NK-92 treated with Interleukin-12 subunit alpha and Interleukin-12 subunit beta, amount 100 ng/mL, for 24 hours (cell line): ENCODE measurements around the gene FOXP2.
"Not testable (repeated sequence)": the region's sequence is repeated elsewhere in the genome, so short reads cannot be mapped to it uniquely, and the experiment has no call there.

Experiments used
- DNase-seq: peaks from one replicate; lab custom pipeline; 2025; lab: John Stamatoyannopoulos, UW

Gene FOXP2

GRCh38 chr7:114590298-114590697 is 175.7 kb downstream of the FOXP2 start:
- DNase-seq = no peak

GRCh38 chr7:114598946-114599345 is 184.3 kb downstream of the FOXP2 start:
- no peak for DNase-seq

GRCh38 chr7:114606100-114606499 is 191.5 kb downstream of the FOXP2 start:
- DNase-seq = no peak

- not testable (repeated sequence) for DNase-seq
Measured at GRCh38 chr7:114608822-114609221, 194.2 kb downstream of the FOXP2 start.

- DNase-seq = no peak
Measured at GRCh38 chr7:114620208-114620607, 205.6 kb downstream of the FOXP2 start.

GRCh38 chr7:114622221-114622620 is 207.6 kb downstream of the FOXP2 start:
- no peak for DNase-seq

GRCh38 chr7:114623146-114623545 is 208.5 kb downstream of the FOXP2 start:
- no peak for DNase-seq

- no peak for DNase-seq
Measured at GRCh38 chr7:114627231-114627630, 212.6 kb downstream of the FOXP2 start.

GRCh38 chr7:114628362-114628761 is 213.7 kb downstream of the FOXP2 start:
- DNase-seq = no peak

GRCh38 chr7:114629762-114630161 is 215.1 kb downstream of the FOXP2 start:
- DNase-seq = no peak

- DNase-seq = no peak
Measured at GRCh38 chr7:114630201-114630990, 215.8 kb downstream of the FOXP2 start.

GRCh38 chr7:114631249-114631822 is 216.7 kb downstream of the FOXP2 start:
- no peak for DNase-seq

- no peak for DNase-seq
Measured at GRCh38 chr7:114639451-114639850, 224.8 kb downstream of the FOXP2 start.

GRCh38 chr7:114644455-114644854 is 229.8 kb downstream of the FOXP2 start:
- DNase-seq = no peak

GRCh38 chr7:114645451-114645850 is 230.8 kb downstream of the FOXP2 start:
- no peak for DNase-seq

GRCh38 chr7:114647518-114647917 is 232.9 kb downstream of the FOXP2 start:
- no peak for DNase-seq

- no peak for DNase-seq
Measured at GRCh38 chr7:114648117-114648516, 233.5 kb downstream of the FOXP2 start.

GRCh38 chr7:114648680-114649079 is 234.1 kb downstream of the FOXP2 start:
- no peak for DNase-seq

- no peak for DNase-seq
Measured at GRCh38 chr7:114649689-114650088, 235.1 kb downstream of the FOXP2 start.

- no peak for DNase-seq
Measured at GRCh38 chr7:114650491-114650890, 235.9 kb downstream of the FOXP2 start.

GRCh38 chr7:114652041-114652440 is 237.4 kb downstream of the FOXP2 start:
- DNase-seq = no peak

GRCh38 chr7:114653364-114654088 is 238.9 kb downstream of the FOXP2 start:
- DNase-seq = no peak

GRCh38 chr7:114656466-114656865 is 241.9 kb downstream of the FOXP2 start:
- no peak for DNase-seq
